Neural progenitor cell (in vitro differentiated cells): Measurements from ENCODE around the gene GNAI3. TPM values are rescaled to one million over a fixed set of nuclear protein-coding genes. Genes with fewer than 3 reads are reported as not detected.

Source experiments
- DNase-seq: peaks from one replicate; pipeline ENCODE4 v3.0.0-alpha.2; 2016; ENCODE audit warnings: low spot score
- H2AFZ ChIP-seq: fragments of 200-600 bp; sonication (generic); replicated peaks from 2 replicates; pipeline ENCODE4 v1.6.1; 2016; ENCODE audit warnings: antibody characterized with exemption
- H3F3A ChIP-seq: fragments of 200-600 bp; sonication (generic); 2 replicates; pipeline ENCODE4 v1.6.1; 2016; ENCODE audit warnings: antibody characterized with exemption, low read depth
- H3K27ac ChIP-seq: fragments of 200-600 bp; sonication (generic); 2 replicates; pipeline ENCODE4 v1.5.1; 2016; ENCODE audit warnings: mild to moderate bottlenecking
- H3K27me3 ChIP-seq: fragments of 200-600 bp; sonication (generic); 2 replicates; pipeline ENCODE4 v1.6.1; 2016; ENCODE audit warnings: mild to moderate bottlenecking, moderate library complexity
- H3K36me3 ChIP-seq: fragments of 200-600 bp; sonication (generic); 2 replicates; pipeline ENCODE4 v1.5.1; 2016
- H3K4me1 ChIP-seq: fragments of 200-600 bp; sonication (generic); 2 replicates; pipeline ENCODE4 v1.6.1; 2016; ENCODE audit warnings: mixed run types
- H3K4me2 ChIP-seq: fragments of 200-600 bp; sonication (generic); 2 replicates; pipeline ENCODE4 v1.6.1; 2016
- H3K4me3 ChIP-seq: fragments of 200-600 bp; sonication (generic); 2 replicates; pipeline ENCODE4 v1.5.1; 2016
- H3K79me2 ChIP-seq: fragments of 200-600 bp; sonication (generic); 2 replicates; pipeline ENCODE4 v1.6.1; 2016; ENCODE audit warnings: low read depth
- H3K9ac ChIP-seq: fragments of 200-600 bp; sonication (generic); 2 replicates; pipeline ENCODE4 v1.6.1; 2016
- H3K9me3 ChIP-seq: fragments of 200-600 bp; sonication (generic); 2 replicates; pipeline ENCODE4 v1.5.1; 2016; ENCODE audit warnings: low read depth
- H4K20me1 ChIP-seq: fragments of 200-600 bp; sonication (generic); 2 replicates; pipeline ENCODE4 v1.6.1; 2016; ENCODE audit warnings: low read depth
- H3K27ac Mint-ChIP-seq: 3 replicates; pipeline ENCODE4 v1.8.0; 2021; ENCODE audit warnings: mixed read lengths
- H3K27me3 Mint-ChIP-seq: 2 replicates; pipeline ENCODE4 v1.8.0; 2022; ENCODE audit warnings: low read depth, mild to moderate bottlenecking, inconsistent platforms, moderate library complexity, mixed read lengths; ENCODE audit not compliant: insufficient read depth
- H3K36me3 Mint-ChIP-seq: 3 replicates; pipeline ENCODE4 v1.8.0; 2021; ENCODE audit warnings: mixed read lengths
- H3K4me1 Mint-ChIP-seq: 3 replicates; pipeline ENCODE4 v1.8.0; 2021; ENCODE audit warnings: mixed read lengths
- H3K4me3 Mint-ChIP-seq: 3 replicates; pipeline ENCODE4 v1.8.0; 2021; ENCODE audit warnings: mild to moderate bottlenecking, moderate library complexity, mixed read lengths
- H3K9me3 Mint-ChIP-seq: 3 replicates; pipeline ENCODE4 v1.8.0; 2020; ENCODE audit warnings: mixed read lengths
- CTCF ChIP-seq: fragments of 200-600 bp; sonication (generic); IDR thresholded peaks from 2 replicates; pipeline ENCODE4 v1.5.1; 2017; ENCODE audit warnings: antibody characterized with exemption, mild to moderate bottlenecking
- EZH2 ChIP-seq: fragments of 200-600 bp; sonication (generic); IDR thresholded peaks from 2 replicates; pipeline ENCODE4 v1.6.1; 2017; ENCODE audit warnings: antibody characterized with exemption, mild to moderate bottlenecking, moderate library complexity
- EZH2phosphoT487 ChIP-seq: fragments of 200-600 bp; sonication (generic); IDR thresholded peaks from 2 replicates; pipeline ENCODE4 v1.6.1; 2017; ENCODE audit warnings: antibody characterized with exemption
- total RNA-seq: library from RNA; depleted of rRNA; stranded (reverse); fragments of >200 nt; gene quantifications from 2 replicates; pipeline ENCODE4 v1.2.3, GENCODE V29; 2015; ENCODE audit warnings: low replicate concordance

Gene GNAI3
- total RNA-seq, 1 donor from 2014 or later = 15.4 TPM

DNA sequence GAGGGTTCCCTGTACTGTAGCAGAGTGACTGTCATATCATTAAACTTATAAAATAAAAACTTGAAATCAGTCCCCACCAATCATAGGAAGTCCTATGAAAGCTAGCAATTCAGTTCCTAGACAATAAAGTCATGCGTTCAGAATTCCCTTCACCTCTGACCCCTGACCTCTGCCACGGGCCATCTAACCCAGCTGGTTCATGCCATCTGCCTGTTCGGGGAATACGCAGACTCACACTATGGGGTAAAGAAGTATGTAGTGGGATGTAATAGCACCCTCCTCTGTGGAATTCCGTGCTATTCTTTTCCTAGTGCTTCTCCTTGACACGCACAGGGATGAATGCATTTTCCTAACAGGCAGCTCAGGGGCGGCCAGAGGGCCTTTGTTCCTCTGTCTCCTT, 109.6 kb downstream of the GNAI3 start:
- Histone ChIP-seq H3K36me3 (no peaks in the 10 kb centered on the region), H4K20me1 (no peaks in the 10 kb centered on the region), H3K4me2 (no peak overlapping the region), H3K27ac (no peak overlapping the region), H3K79me2 (no peaks in the 10 kb centered on the region), H3K4me3 (no peak overlapping the region), H3K9me3 (no peaks in the 10 kb centered on the region), H3F3A (peaks cover 4% of the 10 kb centered on the region), H2AFZ (no peak overlapping the region), H3K9ac (no peak overlapping the region), H3K4me1 (peaks cover 3% of the 10 kb centered on the region), H3K27me3 (peaks cover 25% of the 10 kb centered on the region)
- no peak for TF ChIP-seq EZH2phosphoT487
- TF ChIP-seq CTCF = no peak
- no peak for TF ChIP-seq EZH2
- DNase-seq = no peak
- H3K4me1 Mint-ChIP-seq = peaks cover 17% of the 10 kb centered on the region
- H3K27ac Mint-ChIP-seq = peak overlapping the region; percentile 76
- peaks cover 13% of the 10 kb centered on the region for H3K27me3 Mint-ChIP-seq
- no peaks in the 10 kb centered on the region for H3K9me3 Mint-ChIP-seq
- peak overlapping the region; percentile 71 for H3K4me3 Mint-ChIP-seq
- peaks cover 6% of the 10 kb centered on the region for H3K36me3 Mint-ChIP-seq

DNA sequence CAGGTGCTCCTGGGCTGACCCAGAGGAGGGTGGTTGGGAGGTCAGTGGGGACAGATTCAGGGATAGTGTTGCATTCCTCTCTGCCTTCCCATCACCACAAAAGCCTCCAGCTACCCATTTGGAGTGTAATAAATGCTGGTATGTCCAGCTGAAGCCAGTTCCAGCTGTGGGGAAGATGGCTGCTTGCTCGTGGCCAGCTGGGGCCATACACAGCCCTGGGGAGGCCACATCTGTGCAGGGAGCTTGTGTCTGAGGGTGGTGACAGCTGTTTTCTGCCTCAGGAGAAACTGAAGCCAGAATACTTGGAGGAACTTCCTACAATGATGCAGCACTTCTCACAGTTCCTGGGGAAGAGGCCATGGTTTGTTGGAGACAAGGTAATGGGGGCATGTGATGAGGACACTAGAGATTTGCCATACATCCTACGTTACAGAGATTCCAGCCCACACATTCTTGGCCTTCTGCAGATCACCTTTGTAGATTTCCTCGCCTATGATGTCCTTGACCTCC, 110.2 kb downstream of the GNAI3 start:
- Histone ChIP-seq H4K20me1 (no peaks in the 10 kb centered on the region), H3K4me3 (no peak overlapping the region), H3K9ac (no peak overlapping the region), H3K9me3 (no peaks in the 10 kb centered on the region), H3K79me2 (no peaks in the 10 kb centered on the region), H3K27ac (no peak overlapping the region), H3K27me3 (peaks cover 18% of the 10 kb centered on the region), H3K4me1 (peaks cover 3% of the 10 kb centered on the region), H3F3A (peaks cover 4% of the 10 kb centered on the region), H3K36me3 (no peaks in the 10 kb centered on the region), H3K4me2 (no peak overlapping the region), H2AFZ (no peak overlapping the region)
- peak overlapping the region; percentile 53 for H3K4me3 Mint-ChIP-seq
- no peaks in the 10 kb centered on the region for H3K9me3 Mint-ChIP-seq
- no peak for DNase-seq
- H3K27me3 Mint-ChIP-seq = peaks cover 12% of the 10 kb centered on the region
- peak overlapping the region; percentile 76 for H3K27ac Mint-ChIP-seq
- H3K4me1 Mint-ChIP-seq = peaks cover 17% of the 10 kb centered on the region
- H3K36me3 Mint-ChIP-seq = peaks cover 6% of the 10 kb centered on the region
- TF ChIP-seq EZH2 = no peak
- TF ChIP-seq EZH2phosphoT487 = no peak
- no peak for TF ChIP-seq CTCF

- peaks cover 15% of the 10 kb centered on the region for H3K27me3 ChIP-seq
- H4K20me1 ChIP-seq = no peaks in the 10 kb centered on the region
- H3K79me2 ChIP-seq = no peaks in the 10 kb centered on the region
- no peak overlapping the region for H3K9ac ChIP-seq
- Mint-ChIP-seq H3K4me3 (no peak overlapping the region), H3K36me3 (peaks cover 6% of the 10 kb centered on the region), H3K9me3 (no peaks in the 10 kb centered on the region), H3K27me3 (peaks cover 10% of the 10 kb centered on the region), H3K4me1 (peaks cover 17% of the 10 kb centered on the region), H3K27ac (no peak overlapping the region)
- H3F3A ChIP-seq = peaks cover 4% of the 10 kb centered on the region
- H3K4me3 ChIP-seq = no peak overlapping the region
- no peak for DNase-seq
- no peak overlapping the region for H2AFZ ChIP-seq
- no peak for TF ChIP-seq CTCF
- H3K36me3 ChIP-seq = no peaks in the 10 kb centered on the region
- no peak overlapping the region for H3K4me2 ChIP-seq
- no peak overlapping the region for H3K27ac ChIP-seq
- H3K4me1 ChIP-seq = peaks cover 3% of the 10 kb centered on the region
- H3K9me3 ChIP-seq = no peaks in the 10 kb centered on the region
These were observed 110.7 kb downstream of the GNAI3 start for GRCh38 chr1:109659145-109659544.
